Measurements from ENCODE around the gene TMEM254.
"Not testable (repeated sequence)": the region's sequence is repeated elsewhere in the genome, so short reads cannot be mapped to it uniquely, and the experiment has no call there.

TMEM254 gene

GRCh38 chr10:80098272-80098671 lies 19.8 kb downstream of the TMEM254 start:
- not testable (repeated sequence) for H4K91ac ChIP-seq (ENCODE audit: low read depth, low read length)

DNA sequence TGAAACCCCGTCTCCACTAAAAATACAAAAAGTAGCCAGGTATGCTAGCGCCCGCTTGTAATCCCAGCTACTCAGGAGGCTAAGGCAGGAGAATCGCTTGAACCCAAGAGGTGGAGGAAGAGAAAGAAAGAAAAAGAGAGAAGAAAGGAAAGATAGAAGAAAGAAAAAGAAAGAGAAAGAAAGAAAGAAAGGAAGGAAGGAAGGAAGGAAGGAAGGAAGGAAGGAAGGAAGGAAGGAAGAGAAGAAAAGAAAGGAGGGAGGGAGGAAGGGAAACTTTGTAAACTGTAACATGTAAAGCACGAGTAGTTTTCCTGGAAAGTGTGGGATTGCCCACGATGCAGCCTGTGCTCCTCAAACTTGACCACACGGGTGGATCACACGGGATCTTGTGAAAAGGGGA lies 20.8 kb downstream of the TMEM254 start:
- not testable (repeated sequence) for H3K4ac ChIP-seq (ENCODE audit: low read depth, low read length); H3K79me2 ChIP-seq (ENCODE audit: control insufficient read depth, insufficient read depth, low read length, poor library complexity); H4K12ac ChIP-seq (ENCODE audit: low read depth, low read length); H3K27me3 ChIP-seq (ENCODE audit: insufficient read depth, low read length); H3K14ac ChIP-seq (ENCODE audit: low read length); H3K9ac ChIP-seq (ENCODE audit: low read length); H3K36me3 ChIP-seq (ENCODE audit: control insufficient read depth in 1 of 2, insufficient read depth in 2 of 2, low read length in 2 of 2); H3K4me1 ChIP-seq (ENCODE audit: control insufficient read depth in 1 of 2, insufficient read depth in 2 of 2, low read length in 2 of 2); H3K9me3 ChIP-seq (ENCODE audit: insufficient read depth, low read depth, low read length); H3K18ac ChIP-seq (ENCODE audit: low read length); H3K4me2 ChIP-seq (ENCODE audit: low read length); DNase-seq; H3K27ac ChIP-seq (ENCODE audit: low read depth, low read length); H3K23ac ChIP-seq (ENCODE audit: low read length); H3K4me3 ChIP-seq (ENCODE audit: low read depth, low read length); H2BK5ac ChIP-seq (ENCODE audit: low read depth, low read length, poor library complexity)
- no CpG with 5 or more reads among the region's 8 CpGs for WGBS (ENCODE audit: extremely low coverage, insufficient coverage, insufficient read length)
- Histone ChIP-seq H2AFZ (ENCODE audit: insufficient read depth, low read length, poor library complexity) (peak overlapping the region; percentile 8), H4K91ac (ENCODE audit: low read depth, low read length) (peak overlapping the region; percentile 20), H4K8ac (ENCODE audit: low read depth, low read length) (peak overlapping the region; percentile 53), H2BK120ac (ENCODE audit: insufficient read depth, low read length, poor library complexity) (peak overlapping the region; percentile 18), H2AK5ac (ENCODE audit: low read length) (peak overlapping the region; percentile 11), H3K79me1 (ENCODE audit: low read length) (peaks cover 11% of the 10 kb centered on the region), H2BK12ac (ENCODE audit: low read length) (peak overlapping the region; percentile 29)

More at GRCh38 chr10:80098272-80098671, 19.8 kb downstream of the TMEM254 start:
- not testable (repeated sequence) for H3K9ac ChIP-seq (ENCODE audit: low read length); H4K12ac ChIP-seq (ENCODE audit: low read depth, low read length); H4K8ac ChIP-seq (ENCODE audit: low read depth, low read length); H3K27ac ChIP-seq (ENCODE audit: low read depth, low read length); H3K4me1 ChIP-seq (ENCODE audit: control insufficient read depth in 1 of 2, insufficient read depth in 2 of 2, low read length in 2 of 2); H3K9me3 ChIP-seq (ENCODE audit: insufficient read depth, low read depth, low read length); H2BK120ac ChIP-seq (ENCODE audit: insufficient read depth, low read length, poor library complexity); DNase-seq; H3K4me3 ChIP-seq (ENCODE audit: low read depth, low read length); H2AFZ ChIP-seq (ENCODE audit: insufficient read depth, low read length, poor library complexity); H3K79me2 ChIP-seq (ENCODE audit: control insufficient read depth, insufficient read depth, low read length, poor library complexity); H3K4ac ChIP-seq (ENCODE audit: low read depth, low read length); H3K27me3 ChIP-seq (ENCODE audit: insufficient read depth, low read length); H3K23ac ChIP-seq (ENCODE audit: low read length); H2BK12ac ChIP-seq (ENCODE audit: low read length); H3K18ac ChIP-seq (ENCODE audit: low read length); H2BK5ac ChIP-seq (ENCODE audit: low read depth, low read length, poor library complexity); H3K14ac ChIP-seq (ENCODE audit: low read length); H3K4me2 ChIP-seq (ENCODE audit: low read length); H3K36me3 ChIP-seq (ENCODE audit: control insufficient read depth in 1 of 2, insufficient read depth in 2 of 2, low read length in 2 of 2); H2AK5ac ChIP-seq (ENCODE audit: low read length)
- no CpG with 5 or more reads among the region's 2 CpGs for WGBS (ENCODE audit: extremely low coverage, insufficient coverage, insufficient read length)
- H3K79me1 ChIP-seq (ENCODE audit: low read length): peaks cover 11% of the 10 kb centered on the region

GRCh38 chr10:80100116-80100515 lies 21.7 kb downstream of the TMEM254 start:
- Histone ChIP-seq H4K12ac (ENCODE audit: low read depth, low read length) (no peak overlapping the region), H4K8ac (ENCODE audit: low read depth, low read length) (no peak overlapping the region), H2AFZ (ENCODE audit: insufficient read depth, low read length, poor library complexity) (no peak overlapping the region), H3K14ac (ENCODE audit: low read length) (no peak overlapping the region), H4K91ac (ENCODE audit: low read depth, low read length) (peak overlapping the region; percentile 69), H3K4me1 (ENCODE audit: control insufficient read depth in 1 of 2, insufficient read depth in 2 of 2, low read length in 2 of 2) (peaks cover 8 to 9% of the 10 kb centered on the region in 2 experiments), H3K79me1 (ENCODE audit: low read length) (peaks cover 11% of the 10 kb centered on the region), H3K9me3 (ENCODE audit: insufficient read depth, low read depth, low read length) (no peaks in the 10 kb centered on the region), H2BK12ac (ENCODE audit: low read length) (peak overlapping the region; percentile 12), H3K18ac (ENCODE audit: low read length) (peak overlapping the region; percentile 11), H3K23ac (ENCODE audit: low read length) (no peak overlapping the region), H2AK5ac (ENCODE audit: low read length) (no peak overlapping the region), H3K9ac (ENCODE audit: low read length) (no peak overlapping the region), H3K4me2 (ENCODE audit: low read length) (no peak overlapping the region), H3K4ac (ENCODE audit: low read depth, low read length) (no peak overlapping the region), H2BK5ac (ENCODE audit: low read depth, low read length, poor library complexity) (peak overlapping the region; percentile 25), H3K27me3 (ENCODE audit: insufficient read depth, low read length) (no peaks in the 10 kb centered on the region), H3K27ac (ENCODE audit: low read depth, low read length) (peak overlapping the region; percentile 87), H3K4me3 (ENCODE audit: low read depth, low read length) (no peak overlapping the region), H3K36me3 (ENCODE audit: control insufficient read depth in 1 of 2, insufficient read depth in 2 of 2, low read length in 2 of 2) (no peaks in the 10 kb centered on the region), H3K79me2 (ENCODE audit: control insufficient read depth, insufficient read depth, low read length, poor library complexity) (peaks cover 2% of the 10 kb centered on the region), H2BK120ac (ENCODE audit: insufficient read depth, low read length, poor library complexity) (peak overlapping the region; percentile 19)
- WGBS (ENCODE audit: extremely low coverage, insufficient coverage, insufficient read length): no CpG with 5 or more reads among the region's 9 CpGs
- peak; percentile 89 for DNase-seq

- Histone ChIP-seq H3K4me3 (ENCODE audit: low read depth, low read length) (no peak overlapping the region), H2BK120ac (ENCODE audit: insufficient read depth, low read length, poor library complexity) (peak overlapping the region; percentile 92), H2BK12ac (ENCODE audit: low read length) (peak overlapping the region; percentile 84), H3K4me1 (ENCODE audit: control insufficient read depth in 1 of 2, insufficient read depth in 2 of 2, low read length in 2 of 2) (peaks cover 8 to 9% of the 10 kb centered on the region in 2 experiments), H3K23ac (ENCODE audit: low read length) (no peak overlapping the region), H3K27me3 (ENCODE audit: insufficient read depth, low read length) (no peaks in the 10 kb centered on the region), H3K36me3 (ENCODE audit: control insufficient read depth in 1 of 2, insufficient read depth in 2 of 2, low read length in 2 of 2) (no peaks in the 10 kb centered on the region), H4K12ac (ENCODE audit: low read depth, low read length) (no peak overlapping the region), H3K79me2 (ENCODE audit: control insufficient read depth, insufficient read depth, low read length, poor library complexity) (peaks cover 2% of the 10 kb centered on the region), H3K14ac (ENCODE audit: low read length) (peak overlapping the region; percentile 87), H2BK5ac (ENCODE audit: low read depth, low read length, poor library complexity) (peak overlapping the region; percentile 98), H3K4me2 (ENCODE audit: low read length) (peak overlapping the region; percentile 51), H4K8ac (ENCODE audit: low read depth, low read length) (peak overlapping the region; percentile 61), H3K9me3 (ENCODE audit: insufficient read depth, low read depth, low read length) (no peaks in the 10 kb centered on the region), H3K18ac (ENCODE audit: low read length) (peak overlapping the region; percentile 72), H4K91ac (ENCODE audit: low read depth, low read length) (peak overlapping the region; percentile 92), H3K9ac (ENCODE audit: low read length) (no peak overlapping the region), H3K79me1 (ENCODE audit: low read length) (peaks cover 11% of the 10 kb centered on the region), H2AK5ac (ENCODE audit: low read length) (peak overlapping the region; percentile 87), H2AFZ (ENCODE audit: insufficient read depth, low read length, poor library complexity) (peak overlapping the region; percentile 37), H3K27ac (ENCODE audit: low read depth, low read length) (peak overlapping the region; percentile 87), H3K4ac (ENCODE audit: low read depth, low read length) (no peak overlapping the region)
- peak; percentile 98 to 99 for DNase-seq
- WGBS (ENCODE audit: extremely low coverage, insufficient coverage, insufficient read length): no CpG with 5 or more reads among the region's 15 CpGs
These were observed 22.6 kb downstream of the TMEM254 start for GRCh38 chr10:80100861-80101695.
